Measurements from ENCODE around the gene COQ8B. TPM values are rescaled to one million over a fixed set of nuclear protein-coding genes. Genes with fewer than 3 reads are reported as not detected.
"Not testable (repeated sequence)": the region's sequence is repeated elsewhere in the genome, so short reads cannot be mapped to it uniquely, and the experiment has no call there.

Gene COQ8B
- total RNA-seq, 2 donors from 2014 or later: 29.8 to 31.3 TPM

DNA sequence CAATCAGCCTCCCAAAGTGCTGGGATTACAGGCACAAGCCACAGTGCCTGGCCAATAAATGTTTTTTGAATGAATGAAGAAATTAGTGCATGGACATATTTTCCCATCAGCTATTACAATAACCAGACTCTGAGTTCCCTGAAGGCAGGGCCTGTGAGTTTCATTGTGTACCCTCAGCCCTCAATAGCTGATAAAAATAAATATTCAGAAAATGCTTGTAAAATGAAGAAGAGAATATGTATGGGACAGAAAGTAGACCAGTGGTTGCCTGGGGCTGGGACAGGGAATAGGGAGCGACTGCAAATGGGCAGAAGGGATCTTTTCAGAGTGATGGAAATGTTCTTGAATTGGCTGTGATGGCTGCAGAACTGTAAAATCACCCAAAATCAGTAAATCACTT lies 55.1 kb downstream of the COQ8B start:
- H3K36me3 ChIP-seq (replicated peaks in 1 of 2; ENCODE audit: insufficient read depth in 1 of 2, low read depth in 2 of 2): no peaks in the 10 kb centered on the region
- WGBS, 2 donors: 48 to 56% methylated on average over 1 of the region's 1 CpG
- DNase-seq (no peak), ATAC-seq (no peak)
- H3K4me1 ChIP-seq: peaks cover 17% of the 10 kb centered on the region
- intact Hi-C loops (cut with DNase I): loop anchor here (5.0 kb wide), 1 partner anchor 486 kb away; no protein-coding TSS in a partner anchor
- H3K27ac ChIP-seq: no peak overlapping the region
- TF ChIP-seq, protein P1, sequence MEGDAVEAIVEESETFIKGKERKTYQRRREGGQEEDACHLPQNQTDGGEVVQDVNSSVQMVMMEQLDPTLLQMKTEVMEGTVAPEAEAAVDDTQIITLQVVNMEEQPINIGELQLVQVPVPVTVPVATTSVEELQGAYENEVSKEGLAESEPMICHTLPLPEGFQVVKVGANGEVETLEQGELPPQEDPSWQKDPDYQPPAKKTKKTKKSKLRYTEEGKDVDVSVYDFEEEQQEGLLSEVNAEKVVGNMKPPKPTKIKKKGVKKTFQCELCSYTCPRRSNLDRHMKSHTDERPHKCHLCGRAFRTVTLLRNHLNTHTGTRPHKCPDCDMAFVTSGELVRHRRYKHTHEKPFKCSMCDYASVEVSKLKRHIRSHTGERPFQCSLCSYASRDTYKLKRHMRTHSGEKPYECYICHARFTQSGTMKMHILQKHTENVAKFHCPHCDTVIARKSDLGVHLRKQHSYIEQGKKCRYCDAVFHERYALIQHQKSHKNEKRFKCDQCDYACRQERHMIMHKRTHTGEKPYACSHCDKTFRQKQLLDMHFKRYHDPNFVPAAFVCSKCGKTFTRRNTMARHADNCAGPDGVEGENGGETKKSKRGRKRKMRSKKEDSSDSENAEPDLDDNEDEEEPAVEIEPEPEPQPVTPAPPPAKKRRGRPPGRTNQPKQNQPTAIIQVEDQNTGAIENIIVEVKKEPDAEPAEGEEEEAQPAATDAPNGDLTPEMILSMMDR (IDR thresholded peaks at IDR 0.05): no peak
- TF ChIP-seq POLR2A (IDR thresholded peaks at IDR 0.05): no peak
- H3K27me3 ChIP-seq: no peaks in the 10 kb centered on the region
- no peaks in the 10 kb centered on the region for H3K9me3 ChIP-seq
- no peak overlapping the region for H3K4me3 ChIP-seq

DNA sequence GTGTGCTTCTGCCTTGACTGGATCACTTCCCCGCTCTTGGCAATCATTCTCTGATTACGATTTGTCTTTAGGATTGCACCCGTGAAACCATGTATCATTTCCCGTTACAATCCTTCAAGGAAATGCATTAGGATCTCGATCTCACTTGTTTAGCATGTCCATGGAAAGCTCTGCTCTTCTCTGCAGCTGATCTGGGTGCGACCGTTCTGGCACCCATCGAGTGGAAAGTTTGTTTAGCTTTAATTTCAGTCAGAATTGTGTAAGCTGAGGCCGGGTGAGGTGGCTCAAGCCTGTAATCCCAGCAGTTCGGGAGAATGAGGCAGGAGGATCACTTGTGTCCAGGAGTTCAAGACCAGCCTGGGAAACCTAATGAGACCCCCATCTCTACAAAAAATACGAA lies 57.1 kb downstream of the COQ8B start:
- ATAC-seq (no peak), DNase-seq (no peak)
- intact Hi-C loops (cut with DNase I): no loop called here
- H3K27me3 ChIP-seq: no peaks in the 10 kb centered on the region
- no peak overlapping the region for H3K27ac ChIP-seq
- H3K36me3 ChIP-seq (replicated peaks in 1 of 2; ENCODE audit: insufficient read depth in 1 of 2, low read depth in 2 of 2): no peaks in the 10 kb centered on the region
- peaks cover 17% of the 10 kb centered on the region for H3K4me1 ChIP-seq
- no peaks in the 10 kb centered on the region for H3K9me3 ChIP-seq
- no peak overlapping the region for H3K4me3 ChIP-seq
- WGBS, 2 donors: 52 to 67% methylated on average over 9 to 11 of the region's 11 CpGs
- no peak for TF ChIP-seq POLR2A (IDR thresholded peaks at IDR 0.05)
- TF ChIP-seq, protein P1 (IDR thresholded peaks at IDR 0.05): no peak

DNA sequence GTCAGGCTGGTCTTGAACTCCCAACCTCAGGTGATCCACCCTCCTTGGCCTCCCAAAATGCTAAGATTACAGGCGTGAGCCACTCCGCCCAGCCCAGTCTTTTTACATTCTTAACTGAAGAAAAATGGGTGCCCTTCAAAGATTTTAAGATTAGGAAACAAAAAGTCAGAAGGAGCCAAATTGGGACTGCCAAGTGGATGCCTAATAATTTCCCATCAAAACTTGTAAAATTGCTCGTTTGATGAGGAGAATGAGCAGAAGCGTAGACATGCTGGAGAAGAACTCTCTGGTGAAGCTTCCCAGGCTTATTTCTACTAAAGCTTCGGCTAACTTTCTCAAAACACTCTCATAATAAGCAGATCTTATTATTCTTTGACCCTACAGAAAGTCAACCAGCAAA lies 57.6 kb downstream of the COQ8B start:
- Histone ChIP-seq H3K4me3 (no peak overlapping the region), H3K9me3 (no peaks in the 10 kb centered on the region), H3K36me3 (replicated peaks in 1 of 2; ENCODE audit: insufficient read depth in 1 of 2, low read depth in 2 of 2) (no peaks in the 10 kb centered on the region), H3K27ac (no peak overlapping the region), H3K4me1 (peaks cover 17% of the 10 kb centered on the region), H3K27me3 (no peaks in the 10 kb centered on the region)
- DNase-seq (no peak), ATAC-seq (no peak)
- intact Hi-C loops (cut with DNase I): no loop called here
- TF ChIP-seq, protein P1 (IDR thresholded peaks at IDR 0.05): no peak
- TF ChIP-seq POLR2A (IDR thresholded peaks at IDR 0.05): no peak
- WGBS, 2 donors: 73 to 80% methylated on average over 5 of the region's 5 CpGs

DNA sequence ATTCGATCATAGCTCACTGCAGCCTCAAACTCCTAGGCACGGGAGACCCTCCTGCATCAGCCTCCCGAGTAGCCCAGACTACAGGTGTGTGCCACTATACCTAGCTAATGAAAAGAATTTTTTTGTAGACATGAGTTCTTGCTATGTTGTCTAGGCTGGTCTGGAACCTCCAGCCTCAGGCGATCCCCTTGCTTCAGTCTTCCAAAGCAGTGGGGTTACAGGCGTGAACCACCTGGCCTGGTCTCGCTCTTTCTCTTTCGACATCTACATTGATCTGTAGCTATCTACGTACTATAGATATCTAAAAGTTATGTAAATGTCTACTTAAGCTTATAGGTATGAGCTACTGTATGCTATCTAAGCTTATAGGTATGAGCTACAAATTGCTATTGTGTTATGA lies 58.7 kb downstream of the COQ8B start:
- ATAC-seq (no peak), DNase-seq (no peak)
- peaks cover 9% of the 10 kb centered on the region for H3K4me1 ChIP-seq
- H3K4me3 ChIP-seq: no peak overlapping the region
- H3K27me3 ChIP-seq: no peaks in the 10 kb centered on the region
- 72 to 76% methylated on average over 8 of the region's 8 CpGs for WGBS, 2 donors
- no peak for TF ChIP-seq POLR2A (IDR thresholded peaks at IDR 0.05)
- H3K36me3 ChIP-seq (replicated peaks in 1 of 2; ENCODE audit: insufficient read depth in 1 of 2, low read depth in 2 of 2): no peaks in the 10 kb centered on the region
- no peak overlapping the region for H3K27ac ChIP-seq
- intact Hi-C loops (cut with DNase I): no loop called here
- no peaks in the 10 kb centered on the region for H3K9me3 ChIP-seq

DNA sequence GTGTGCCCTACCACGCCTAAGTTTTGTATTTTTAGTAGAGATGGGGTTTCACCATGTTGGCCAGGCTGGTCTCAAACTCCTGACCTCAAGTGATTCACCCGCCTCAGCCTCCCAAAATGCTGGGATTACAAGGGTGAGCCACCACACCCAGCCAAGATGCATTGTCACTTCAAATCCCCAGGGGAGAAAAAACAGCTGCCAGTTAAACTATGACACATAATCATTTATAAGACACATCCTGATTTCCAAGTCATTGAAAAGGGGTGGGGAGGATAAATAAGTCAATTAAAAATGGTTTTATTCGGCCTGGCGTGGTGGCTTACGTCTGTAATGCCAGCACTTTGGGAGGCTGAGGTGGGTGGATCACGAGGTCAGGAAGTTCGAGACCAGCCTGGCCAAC lies 61.0 kb downstream of the COQ8B start:
- intact Hi-C loops (cut with DNase I); ATAC-seq: not testable (repeated sequence)
- 67 to 76% methylated on average over 7 of the region's 7 CpGs for WGBS, 2 donors

DNA sequence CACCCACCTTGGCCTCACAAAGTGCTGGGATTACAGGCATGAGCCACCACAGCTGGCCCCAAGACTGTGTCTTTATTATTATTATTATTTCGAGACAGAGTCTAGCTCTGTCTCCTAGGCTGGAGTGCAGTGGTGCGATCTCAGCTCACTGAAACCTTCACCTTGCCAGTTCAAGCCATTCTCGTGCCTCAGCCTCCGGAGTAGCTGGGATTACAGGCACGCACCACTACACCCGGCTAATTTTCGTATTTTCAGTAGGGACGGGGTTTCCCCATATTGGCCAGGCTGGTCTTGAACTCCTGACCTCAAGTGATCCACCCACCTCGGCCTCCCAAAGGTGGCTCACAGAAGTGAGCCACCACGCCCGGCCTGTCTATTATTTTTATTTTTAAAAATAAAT lies 64.4 kb downstream of the COQ8B start:
- DNase-seq; H3K36me3 ChIP-seq (replicated peaks in 1 of 2; ENCODE audit: insufficient read depth in 1 of 2, low read depth in 2 of 2); H3K27ac ChIP-seq; H3K9me3 ChIP-seq; H3K4me3 ChIP-seq; ATAC-seq; intact Hi-C loops (cut with DNase I); H3K4me1 ChIP-seq; H3K27me3 ChIP-seq: not testable (repeated sequence)
- 70 to 80% methylated on average over 11 of the region's 11 CpGs for WGBS, 2 donors

More for the DNA sequence above, 61.0 kb downstream of the COQ8B start:
- not testable (repeated sequence) for H3K27me3 ChIP-seq; H3K9me3 ChIP-seq; H3K27ac ChIP-seq; H3K4me3 ChIP-seq; H3K36me3 ChIP-seq (replicated peaks in 1 of 2; ENCODE audit: insufficient read depth in 1 of 2, low read depth in 2 of 2); DNase-seq; H3K4me1 ChIP-seq
